Activated gamma-delta T cell treated with anti-CD3 and anti-CD28 coated beads, Interleukin-2, amount 50 U/mL, for 16 hours (primary cell): ENCODE results near the gene TSPY9.
"Not testable (repeated sequence)": the region's sequence is repeated elsewhere in the genome, so short reads cannot be mapped to it uniquely, and the experiment has no call there.

ENCODE experiments used
- DNase-seq: peaks from one replicate; pipeline ENCODE4 v3.0.0-alpha.2; 2020; ENCODE audit warnings: low read depth

The TSPY9 gene

GRCh38 chrY:9486967-9487366, at the start of gene TSPY9:
Gene TSPY9 (plus strand): TSS chrY:9487267. CDS start chrY:9487313, 46 bp downstream.
- DNase-seq = not testable (repeated sequence)

- DNase-seq = not testable (repeated sequence)
These were observed 20.4 kb upstream of the TSPY9 start, which contains the start of gene TSPY1 for GRCh38 chrY:9466655-9467054. Gene TSPY1 (plus strand): TSS chrY:9466955. CDS start chrY:9467001, 46 bp downstream.

- not testable (repeated sequence) for DNase-seq
These were observed 17.3 kb downstream of the TSPY9 start for GRCh38 chrY:9504396-9504795.

GRCh38 chrY:9516287-9516686, 29.2 kb downstream of the TSPY9 start:
- not testable (repeated sequence) for DNase-seq

- not testable (repeated sequence) for DNase-seq
These were observed 40.5 kb downstream of the TSPY9 start, which contains the start of gene TSPY10 for GRCh38 chrY:9527580-9527979. Gene TSPY10 (plus strand): TSS chrY:9527880. CDS start chrY:9527926, 46 bp downstream.
